ENCODE data around the gene MCC. TPM values are rescaled to one million over a fixed set of nuclear protein-coding genes. Genes with fewer than 3 reads are reported as not detected.

The MCC gene
- total RNA-seq (2021; ENCODE audit: unreplicated experiment), result 0.41 TPM
- 0.52 TPM for polyA plus RNA-seq (2012; ENCODE audit: insufficient read length)
- percentile 20 among the genes with signal in this experiment for Bru-seq, nascent RNA
- percentile 15 among the genes with signal in this experiment for BruChase-seq, experiment 1, labeled RNA remaining after a 2-hour chase
- percentile 16 among the genes with signal in this experiment for BruChase-seq, experiment 2, labeled RNA remaining after a 6-hour chase
- long read RNA-seq, partial matches to known transcripts, result 0 of 1 reads
- long read RNA-seq, other reads (novel, unspliced or antisense), result 1 of 1 reads

- Histone ChIP-seq H3K9me3 (ENCODE audit: control insufficient read depth, insufficient read depth, low read depth, low read length) (0 out of 2 replicates have a peak, but pooled peaks cover 8% of the 10 kb centered on the region), H3K4me1 (ENCODE audit: control insufficient read depth, insufficient read depth, low read length) (peaks cover 2% of the 10 kb centered on the region; the same call in 1 of the 2 replicates), H3K27me3 (ENCODE audit: control insufficient read depth, insufficient read depth, low read length) (peaks cover 41% of the 10 kb centered on the region), H3K4me3 (ENCODE audit: low read depth in 2 of 2, low read length in 2 of 2) (peak within 1 kb of the TSS; percentile 52 to 62), H3K27ac (ENCODE audit: low read length) (no peak within 1 kb of the TSS), H3K36me3 (ENCODE audit: control insufficient read depth, insufficient read depth, low read length) (0 out of 2 replicates have a peak, but pooled peaks cover 2% of the 10 kb centered on the region)
- no peak for TF ChIP-seq CTCF (IDR thresholded peaks at IDR 0.05)
- no peak for TF ChIP-seq REST (IDR thresholded peaks at IDR 0.05; ENCODE audit: insufficient read depth in 1 of 2, low read depth in 2 of 2, low read length in 1 of 2)
- TF ChIP-seq POLR2AphosphoS5 (IDR thresholded peaks at IDR 0.05; ENCODE audit: low read depth, low read length), result no peak
- no peak for TF ChIP-seq SIN3A (IDR thresholded peaks at IDR 0.05; ENCODE audit: borderline replicate concordance, insufficient read depth, low read depth, low read length)
- no peak for TF ChIP-seq TCF7L2 (IDR thresholded peaks at IDR 0.05; ENCODE audit: low read depth, low read length)
- peak; percentile 87 for ATAC-seq
- BruUV-seq (replicated peaks), result no TSS peak
- ChIA-PET CTCF (no interaction called here), POLR2A (no interaction called here)
- no peak for DNase-seq (ENCODE audit: low read depth, low spot score)
- in situ Hi-C loops (cut with HindIII; ENCODE audit: low pct_unique_long_range_greater_than_20kb, low sequenced_read_pairs) (no loop called here), intact Hi-C loops (cut with micrococcal nuclease; ENCODE audit: unreplicated experiment) (no loop called here)
Observed at GRCh38 chr5:113487781-113488644, at the start of gene MCC. TSS of gene MCC (minus strand) at chr5:113488453.

GRCh38 chr5:113531481-113532159 is 43.4 kb upstream of the MCC start:
- no TSS peak for BruUV-seq (replicated peaks)
- H3K27ac ChIP-seq (ENCODE audit: low read length), result no peak overlapping the region
- DNase-seq (ENCODE audit: low read depth, low spot score) (no peak), ATAC-seq (no peak)
- H3K27me3 ChIP-seq (ENCODE audit: control insufficient read depth, insufficient read depth, low read length), result no peaks in the 10 kb centered on the region
- no peak for TF ChIP-seq POLR2AphosphoS5 (IDR thresholded peaks at IDR 0.05; ENCODE audit: low read depth, low read length)
- no peaks in the 10 kb centered on the region for H3K4me1 ChIP-seq (ENCODE audit: control insufficient read depth, insufficient read depth, low read length)
- H3K36me3 ChIP-seq (ENCODE audit: control insufficient read depth, insufficient read depth, low read length), result peaks cover 9% of the 10 kb centered on the region
- CTCF ChIA-PET, result no interaction called here
- H3K4me3 ChIP-seq (ENCODE audit: low read depth in 2 of 2, low read length in 2 of 2), result no peak overlapping the region
- peaks cover 13% of the 10 kb centered on the region for H3K9me3 ChIP-seq (ENCODE audit: control insufficient read depth, insufficient read depth, low read depth, low read length)
- intact Hi-C loops (cut with micrococcal nuclease; ENCODE audit: unreplicated experiment), result no loop called here
- in situ Hi-C loops (cut with HindIII; ENCODE audit: low pct_unique_long_range_greater_than_20kb, low sequenced_read_pairs), result no loop called here
- POLR2A ChIA-PET, result interaction anchor here (0.5 kb wide), 2 partner anchors 58 to 72 kb away, joined by 3 read pairs; no protein-coding TSS in a partner anchor

All from Panc1 (cell line).